IPS-18a (cell line): ENCODE measurements around the gene WNK1.
"Not testable (repeated sequence)": the region's sequence is repeated elsewhere in the genome, so short reads cannot be mapped to it uniquely, and the experiment has no call there.

Experiments
- H3K27ac ChIP-seq: one replicate; pipeline ENCODE4 v1.5.1; 2013; ENCODE audit warnings: low read length
- H3K27me3 ChIP-seq: one replicate; pipeline ENCODE4 v1.6.1; 2013; ENCODE audit warnings: mild to moderate bottlenecking, low read length; ENCODE audit not compliant: control insufficient read depth, insufficient read depth
- H3K36me3 ChIP-seq: one replicate; pipeline ENCODE4 v1.6.1; 2013; ENCODE audit warnings: low read depth, low read length; ENCODE audit not compliant: control insufficient read depth
- H3K4me1 ChIP-seq: one replicate; pipeline ENCODE4 v1.6.1; 2013; ENCODE audit warnings: low read depth, low read length; ENCODE audit not compliant: control insufficient read depth
- H3K4me3 ChIP-seq: one replicate; pipeline ENCODE4 v1.5.1; 2013; ENCODE audit warnings: low read length
- H3K9ac ChIP-seq: one replicate; pipeline ENCODE4 v1.6.1; 2013; ENCODE audit warnings: mild to moderate bottlenecking, low read length, moderate library complexity
- H3K9me3 ChIP-seq: one replicate; pipeline ENCODE4 v1.6.1; 2013; ENCODE audit warnings: low read depth, low read length; ENCODE audit not compliant: control insufficient read depth

The WNK1 gene

DNA sequence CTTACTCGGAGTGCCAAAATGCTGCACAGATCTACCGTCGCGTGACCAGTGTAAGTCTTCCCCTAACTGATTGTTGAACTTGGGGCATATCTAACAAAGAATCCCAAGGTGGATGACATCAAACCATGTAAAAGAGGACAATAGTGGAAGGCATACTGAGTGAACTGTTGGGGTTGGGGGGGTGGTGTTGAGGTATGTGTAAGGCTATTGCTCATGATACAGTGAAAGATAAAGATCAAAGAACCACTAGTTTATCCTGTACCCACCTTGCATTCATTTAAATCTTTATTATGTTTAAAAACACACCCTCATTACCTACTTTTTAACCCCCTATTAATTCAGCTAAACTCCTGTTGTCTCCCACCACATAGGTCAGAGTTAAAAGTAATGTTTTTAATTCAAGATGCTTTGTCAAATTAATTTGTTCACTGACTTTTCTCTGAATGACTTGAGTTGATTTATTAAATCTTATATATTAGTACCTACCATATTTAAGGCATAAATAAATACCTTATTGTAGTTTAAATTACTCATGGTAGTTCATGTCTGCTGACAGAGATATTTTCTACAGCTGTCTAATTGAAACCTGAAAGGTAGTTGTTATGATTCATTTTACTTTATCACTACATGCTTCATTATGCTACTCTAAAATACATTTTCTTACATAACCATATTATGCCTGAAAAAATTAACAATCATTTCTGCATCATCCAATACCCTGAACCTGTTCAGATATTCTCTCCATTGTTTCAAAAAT lies 77.9 kb downstream of the WNK1 start:
- H3K4me3 ChIP-seq: no peak overlapping the region
- H3K9ac ChIP-seq: no peak overlapping the region
- no peak overlapping the region for H3K27ac ChIP-seq
- H3K4me1 ChIP-seq: no peaks in the 10 kb centered on the region
- no peaks in the 10 kb centered on the region for H3K27me3 ChIP-seq
- peaks cover 36% of the 10 kb centered on the region for H3K36me3 ChIP-seq
- H3K9me3 ChIP-seq: no peaks in the 10 kb centered on the region

DNA sequence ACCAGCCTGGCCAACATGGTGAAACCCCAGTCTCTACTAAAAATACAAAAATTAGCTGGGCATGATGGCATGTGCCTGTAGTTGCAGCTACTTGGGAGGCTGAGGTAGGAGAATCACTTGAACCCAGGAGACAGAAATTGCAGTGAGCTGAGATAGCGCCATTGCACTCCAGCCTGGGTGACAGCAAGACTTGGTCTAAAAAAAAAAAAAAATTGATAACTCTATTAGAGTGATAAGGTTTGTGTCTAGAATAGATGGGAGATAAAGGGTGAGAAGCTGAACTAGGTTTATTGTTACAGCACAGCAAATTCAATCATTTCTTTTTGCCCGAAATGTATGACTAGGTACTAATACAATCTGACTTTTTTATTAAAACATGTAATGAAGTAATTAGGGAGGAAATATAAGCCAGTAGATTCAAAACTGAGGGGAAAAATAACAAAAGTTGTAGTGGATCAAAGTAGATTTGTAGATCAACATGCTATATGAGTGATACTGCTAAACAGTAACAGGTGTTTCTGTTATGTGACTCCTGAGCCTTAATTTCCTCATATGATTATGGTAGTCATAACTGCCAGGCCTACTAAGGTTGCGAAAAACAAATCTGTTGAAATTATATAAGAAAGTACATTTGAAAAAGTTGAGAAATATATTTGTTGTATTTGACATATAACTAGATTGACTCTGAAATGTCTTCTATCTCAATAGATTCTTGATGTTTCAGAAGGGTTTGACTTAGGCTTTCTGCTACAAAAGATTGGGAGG lies 83.6 kb downstream of the WNK1 start:
- H3K4me3 ChIP-seq: no peak overlapping the region
- no peaks in the 10 kb centered on the region for H3K9me3 ChIP-seq
- no peaks in the 10 kb centered on the region for H3K27me3 ChIP-seq
- H3K36me3 ChIP-seq: peaks cover 5% of the 10 kb centered on the region
- no peak overlapping the region for H3K9ac ChIP-seq
- H3K27ac ChIP-seq: no peak overlapping the region
- no peaks in the 10 kb centered on the region for H3K4me1 ChIP-seq

- peaks cover 9% of the 10 kb centered on the region for H3K36me3 ChIP-seq
- no peak overlapping the region for H3K9ac ChIP-seq
- H3K4me3 ChIP-seq: no peak overlapping the region
- H3K27ac ChIP-seq: no peak overlapping the region
- H3K27me3 ChIP-seq: no peaks in the 10 kb centered on the region
- no peaks in the 10 kb centered on the region for H3K4me1 ChIP-seq
- no peaks in the 10 kb centered on the region for H3K9me3 ChIP-seq
These were observed 84.6 kb downstream of the WNK1 start for GRCh38 chr12:836952-837351.

- peaks cover 10% of the 10 kb centered on the region for H3K36me3 ChIP-seq
- H3K9ac ChIP-seq: no peak overlapping the region
- no peak overlapping the region for H3K4me3 ChIP-seq
- no peaks in the 10 kb centered on the region for H3K9me3 ChIP-seq
- H3K27me3 ChIP-seq: no peaks in the 10 kb centered on the region
- no peak overlapping the region for H3K27ac ChIP-seq
- H3K4me1 ChIP-seq: no peaks in the 10 kb centered on the region
These were observed 85.2 kb downstream of the WNK1 start for GRCh38 chr12:837548-837947.

- Histone ChIP-seq H3K27ac (no peak overlapping the region), H3K4me3 (no peak overlapping the region), H3K27me3 (no peaks in the 10 kb centered on the region), H3K4me1 (no peaks in the 10 kb centered on the region), H3K36me3 (peaks cover 5% of the 10 kb centered on the region), H3K9ac (no peak overlapping the region), H3K9me3 (no peaks in the 10 kb centered on the region)
These were observed 91.2 kb downstream of the WNK1 start for GRCh38 chr12:843609-844008.

GRCh38 chr12:846421-846820 lies 94.0 kb downstream of the WNK1 start:
- no peak overlapping the region for H3K4me3 ChIP-seq
- no peaks in the 10 kb centered on the region for H3K9me3 ChIP-seq
- peaks cover 5% of the 10 kb centered on the region for H3K36me3 ChIP-seq
- H3K27ac ChIP-seq: no peak overlapping the region
- no peaks in the 10 kb centered on the region for H3K27me3 ChIP-seq
- H3K9ac ChIP-seq: no peak overlapping the region
- no peaks in the 10 kb centered on the region for H3K4me1 ChIP-seq

GRCh38 chr12:848173-848865 lies 95.9 kb downstream of the WNK1 start:
- Histone ChIP-seq H3K4me3 (no peak overlapping the region), H3K27ac (no peak overlapping the region), H3K9ac (no peak overlapping the region), H3K36me3 (no peaks in the 10 kb centered on the region), H3K4me1 (no peaks in the 10 kb centered on the region), H3K9me3 (no peaks in the 10 kb centered on the region), H3K27me3 (no peaks in the 10 kb centered on the region)

DNA sequence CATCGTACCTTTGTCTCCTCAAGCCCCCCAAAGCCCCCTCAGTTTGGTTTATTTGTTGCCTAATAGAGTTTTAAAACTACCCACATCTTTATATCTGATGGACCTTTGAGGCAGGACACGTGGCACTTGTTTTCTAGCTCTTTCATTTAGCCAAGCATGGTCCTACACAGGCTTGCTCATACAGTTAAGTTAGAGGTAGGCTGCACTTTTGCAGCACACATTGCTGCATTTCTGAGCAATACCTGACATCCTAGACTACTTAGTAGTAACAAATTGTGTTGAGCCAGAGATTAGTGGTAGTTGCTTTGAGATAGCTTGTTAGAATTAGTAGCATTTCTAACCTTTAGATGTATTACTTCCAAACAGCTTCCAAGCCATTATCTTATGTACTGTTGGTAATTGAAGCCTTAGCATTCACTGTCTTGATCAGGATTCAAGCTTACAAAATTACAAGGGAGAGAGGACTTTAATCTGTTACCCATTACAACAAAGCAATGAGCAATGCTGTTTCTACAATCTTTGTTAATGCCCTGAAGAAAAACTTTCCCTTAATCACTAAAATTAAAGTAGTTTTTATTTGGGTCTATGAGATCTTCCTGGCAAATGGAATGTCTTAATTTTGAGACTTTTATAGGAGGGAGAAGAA lies 96.6 kb downstream of the WNK1 start:
- Histone ChIP-seq H3K4me1 (no peaks in the 10 kb centered on the region), H3K27ac (no peak overlapping the region), H3K27me3 (no peaks in the 10 kb centered on the region), H3K36me3 (no peaks in the 10 kb centered on the region), H3K4me3 (no peak overlapping the region), H3K9me3 (no peaks in the 10 kb centered on the region), H3K9ac (no peak overlapping the region)

DNA sequence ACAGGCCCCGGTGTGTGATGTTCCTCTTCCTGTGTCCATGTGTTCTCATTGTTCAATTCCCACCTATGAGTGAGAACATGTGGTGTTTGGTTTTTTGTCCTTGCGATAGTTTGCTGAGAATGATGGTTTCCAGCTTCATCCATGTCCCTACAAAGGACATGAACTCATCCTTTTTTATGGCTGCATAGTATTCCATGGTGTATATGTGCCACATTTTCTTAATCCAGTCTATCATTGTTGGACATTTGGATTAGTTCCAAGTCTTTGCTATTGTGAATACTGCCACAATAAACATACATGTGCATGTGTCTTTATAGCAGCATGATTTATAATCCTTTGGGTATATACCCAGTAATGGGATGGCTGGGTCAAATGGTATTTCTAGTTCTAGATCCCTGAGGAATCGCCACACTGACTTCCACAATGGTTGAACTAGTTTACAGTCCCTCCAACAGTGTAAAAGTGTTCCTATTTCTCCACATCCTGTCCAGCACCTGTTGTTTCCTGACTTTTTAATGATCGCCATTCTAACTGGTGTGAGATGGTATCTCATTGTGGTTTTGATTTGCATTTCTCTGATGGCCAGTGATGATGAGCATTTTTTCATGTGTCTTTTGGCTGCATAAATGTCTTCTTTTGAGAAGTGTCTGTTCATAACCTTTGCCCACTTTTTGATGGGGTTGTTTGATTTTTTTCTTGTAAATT lies 97.5 kb downstream of the WNK1 start:
- not testable (repeated sequence) for H3K9ac ChIP-seq, H3K9me3 ChIP-seq, H3K27me3 ChIP-seq, H3K4me1 ChIP-seq, H3K27ac ChIP-seq, H3K4me3 ChIP-seq, H3K36me3 ChIP-seq

GRCh38 chr12:851343-851742 lies 99.0 kb downstream of the WNK1 start:
- H3K4me1 ChIP-seq: no peaks in the 10 kb centered on the region
- H3K27me3 ChIP-seq: no peaks in the 10 kb centered on the region
- H3K9ac ChIP-seq: no peak overlapping the region
- H3K27ac ChIP-seq: no peak overlapping the region
- no peaks in the 10 kb centered on the region for H3K9me3 ChIP-seq
- no peak overlapping the region for H3K4me3 ChIP-seq
- H3K36me3 ChIP-seq: no peaks in the 10 kb centered on the region

DNA sequence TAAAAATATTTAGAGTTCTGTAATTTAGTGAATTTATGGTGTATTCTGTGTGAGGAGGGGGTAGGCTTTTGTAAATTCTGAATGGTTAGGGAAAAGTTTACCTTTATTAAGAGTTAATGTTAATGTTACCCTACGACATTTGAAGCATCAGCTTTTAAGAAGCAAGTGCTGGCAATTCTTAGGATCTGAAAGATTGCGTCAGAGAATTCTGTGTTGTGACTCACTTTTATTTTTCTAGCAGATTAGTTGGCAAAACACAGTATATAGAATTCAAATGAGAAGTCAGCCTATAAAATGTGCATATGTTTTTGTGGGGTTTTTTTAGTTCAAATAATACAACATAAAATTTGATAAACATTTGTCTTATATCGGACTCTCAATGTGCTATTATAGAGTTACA lies 99.5 kb downstream of the WNK1 start:
- H3K27me3 ChIP-seq: no peaks in the 10 kb centered on the region

More for the DNA sequence above, 99.5 kb downstream of the WNK1 start:
- Histone ChIP-seq H3K4me1 (no peaks in the 10 kb centered on the region), H3K9ac (no peak overlapping the region), H3K4me3 (no peak overlapping the region), H3K36me3 (peaks cover 5% of the 10 kb centered on the region), H3K9me3 (no peaks in the 10 kb centered on the region), H3K27ac (no peak overlapping the region)
